ENCODE results near the gene SPRED1. TPM values are rescaled to one million over a fixed set of nuclear protein-coding genes. Genes with fewer than 3 reads are reported as not detected.

SPRED1 gene
- total and polyA plus RNA-seq, 10 of the 15 experiments (the other 5 are each of a cell fraction or from before 2014, with no cell fraction given) = 0.08 to 2.6 (median 0.22) TPM

DNA sequence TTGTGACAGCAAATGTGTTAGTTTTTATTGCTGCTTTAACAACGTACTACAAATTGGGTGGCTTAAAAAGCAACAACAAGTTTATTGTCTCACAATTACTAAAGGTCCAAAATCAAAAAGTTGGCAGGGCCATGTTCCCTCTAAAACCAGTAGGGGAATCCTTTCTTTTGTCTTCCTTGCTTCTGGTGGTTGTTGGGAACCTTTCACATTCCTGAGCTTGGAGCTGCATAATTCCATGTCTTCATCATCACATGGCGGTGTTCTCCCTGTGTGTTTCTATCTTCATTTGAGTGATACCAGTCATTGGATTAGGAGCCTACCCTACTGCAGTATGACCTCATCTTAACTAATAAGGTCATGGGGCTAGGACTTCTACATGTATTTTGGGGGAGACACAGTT, 7.4 kb downstream of the SPRED1 start:
- Histone ChIP-seq H3K9me3 (replicated peaks; ENCODE audit: control insufficient read depth, insufficient read depth, low read length) (no peaks in the 10 kb centered on the region), H3K9ac (ENCODE audit: control insufficient read depth, insufficient read depth, low read length) (no peak overlapping the region), H3K4me2 (ENCODE audit: control insufficient read depth, insufficient read depth) (no peak overlapping the region), H3K27ac (ENCODE audit: control insufficient read depth, insufficient read depth) (no peak overlapping the region), H3K79me2 (ENCODE audit: control insufficient read depth, insufficient read depth, low read length) (peaks cover 1% of the 10 kb centered on the region; the same call in 1 of the 2 replicates), H3K4me3 (no peak overlapping the region), H3K4me1 (ENCODE audit: control insufficient read depth, insufficient read depth, low read length) (no peaks in the 10 kb centered on the region), H4K20me1 (ENCODE audit: control insufficient read depth, insufficient read depth) (no peaks in the 10 kb centered on the region), H3K36me3 (ENCODE audit: control insufficient read depth in 2 of 2, insufficient read depth in 2 of 2, low read length in 1 of 2) (no peaks in the 10 kb centered on the region), H2AFZ (ENCODE audit: control insufficient read depth, low read depth, low read length) (no peak overlapping the region), H3K27me3 (replicated peaks in 1 of 2; ENCODE audit: control insufficient read depth in 2 of 2, insufficient read depth in 2 of 2, low read length in 1 of 2) (no peaks in the 10 kb centered on the region)
- intact Hi-C loops (cut with micrococcal nuclease; ENCODE audit: unreplicated experiment) = no loop called here
- BruUV-seq (replicated peaks) = no TSS peak
- no peak for TF ChIP-seq EZH2 (IDR thresholded peaks at IDR 0.05; ENCODE audit: borderline replicate concordance, control insufficient read depth, low read depth, low read length)
- TF ChIP-seq RBBP5 (conservative IDR thresholded peaks at IDR 0.05) = no peak
- CTCF ChIA-PET = interaction anchor here (0.6 to 1.9 kb wide), 3 partner anchors 20 to 1942 kb away, joined by 3 to 5 read pairs (median 3); no protein-coding TSS in a partner anchor
- RAD21 ChIA-PET (ENCODE audit: unreplicated experiment) = no interaction called here
- 69% methylated on average over 2 of the region's 2 CpGs for WGBS (ENCODE audit: insufficient coverage, insufficient replicate concordance, low lambda C conversion rate, missing lambda C conversion rate)
- SMC1A ChIA-PET (ENCODE audit: uncharacterized antibody, unreplicated experiment) = interaction anchor here (1.3 kb wide), 1 partner anchor 13 kb away, joined by 5 read pairs; no protein-coding TSS in a partner anchor
- DNase-seq (ENCODE audit: low read depth, low spot score) (no peak), ATAC-seq (no peak), FAIRE-seq (no peak)
- in situ Hi-C loops (cut with MboI) = no loop called here
- POLR2A ChIA-PET = interaction anchor here (1.3 kb wide), 1 partner anchor 15 kb away, joined by 4 read pairs; no protein-coding TSS in a partner anchor

DNA sequence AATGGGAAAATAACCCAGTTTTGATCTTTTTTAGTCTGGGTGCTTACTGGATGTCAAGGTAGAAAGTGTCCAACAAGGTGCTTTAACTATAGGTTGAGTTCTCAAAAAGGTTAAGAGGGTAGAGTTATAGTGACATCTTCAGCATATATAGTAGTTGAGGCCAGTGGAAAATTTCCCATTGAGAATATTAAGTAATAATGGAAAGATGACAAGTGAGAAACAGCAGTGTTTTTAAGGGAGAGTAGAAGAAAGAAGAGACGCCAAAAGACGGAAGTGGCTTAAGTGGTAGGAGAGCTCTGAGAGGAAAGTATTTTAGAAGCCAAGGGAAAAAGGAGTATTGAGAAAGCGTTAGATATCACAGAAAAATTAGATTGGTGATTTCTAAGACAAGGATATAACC, 10.6 kb downstream of the SPRED1 start:
- intact Hi-C loops (cut with micrococcal nuclease; ENCODE audit: unreplicated experiment) = no loop called here
- Histone ChIP-seq H3K9me3 (replicated peaks; ENCODE audit: control insufficient read depth, insufficient read depth, low read length) (no peaks in the 10 kb centered on the region), H3K4me3 (no peak overlapping the region), H3K27me3 (replicated peaks in 1 of 2; ENCODE audit: control insufficient read depth in 2 of 2, insufficient read depth in 2 of 2, low read length in 1 of 2) (no peaks in the 10 kb centered on the region), H3K4me2 (ENCODE audit: control insufficient read depth, insufficient read depth) (no peak overlapping the region), H4K20me1 (ENCODE audit: control insufficient read depth, insufficient read depth) (no peaks in the 10 kb centered on the region), H3K4me1 (ENCODE audit: control insufficient read depth, insufficient read depth, low read length) (no peaks in the 10 kb centered on the region), H3K79me2 (ENCODE audit: control insufficient read depth, insufficient read depth, low read length) (no peaks in the 10 kb centered on the region; the same call in 1 of the 2 replicates), H3K27ac (ENCODE audit: control insufficient read depth, insufficient read depth) (no peak overlapping the region), H2AFZ (ENCODE audit: control insufficient read depth, low read depth, low read length) (no peak overlapping the region), H3K9ac (ENCODE audit: control insufficient read depth, insufficient read depth, low read length) (no peak overlapping the region), H3K36me3 (ENCODE audit: control insufficient read depth in 2 of 2, insufficient read depth in 2 of 2, low read length in 1 of 2) (no peaks in the 10 kb centered on the region)
- no peak for ATAC-seq
- RAD21 ChIA-PET (ENCODE audit: unreplicated experiment) = no interaction called here
- SMC1A ChIA-PET (ENCODE audit: uncharacterized antibody, unreplicated experiment) = interaction anchor here (0.6 to 1.7 kb wide), 3 partner anchors 10 to 436 kb away, joined by 3 to 5 read pairs (median 3); no protein-coding TSS in a partner anchor
- CTCF ChIA-PET = interaction anchor here (1.2 to 1.8 kb wide), 2 partner anchors 12 to 261 kb away, joined by 3 to 5 read pairs; no protein-coding TSS in a partner anchor
- in situ Hi-C loops (cut with MboI) = no loop called here
- DNase-seq (ENCODE audit: low read depth, low spot score) = no peak
- no peak for FAIRE-seq
- 59% methylated on average over 3 of the region's 3 CpGs for WGBS (ENCODE audit: insufficient coverage, insufficient replicate concordance, low lambda C conversion rate, missing lambda C conversion rate)
- POLR2A ChIA-PET = no interaction called here
- no TSS peak for BruUV-seq (replicated peaks)
- TF ChIP-seq NR2C1 (IDR thresholded peaks at IDR 0.05) (no peak), STAT3 (IDR thresholded peaks at IDR 0.05; ENCODE audit: low read depth, low read length) (no peak), HCFC1 (IDR thresholded peaks at IDR 0.05; ENCODE audit: low read length) (no peak), PML (IDR thresholded peaks at IDR 0.05; ENCODE audit: low read length) (no peak), NR2C2 (IDR thresholded peaks at IDR 0.05; ENCODE audit: borderline replicate concordance, control insufficient read depth, insufficient read length, low read depth) (no peak), CHD1 (IDR thresholded peaks at IDR 0.05; ENCODE audit: low read depth, low read length) (no peak), CBFB (IDR thresholded peaks at IDR 0.05; ENCODE audit: low read depth) (no peak), POLR2AphosphoS5 (IDR thresholded peaks at IDR 0.05; ENCODE audit: low read length) (no peak), ZSCAN29 (IDR thresholded peaks at IDR 0.05) (no peak), BCL11A (IDR thresholded peaks at IDR 0.05; ENCODE audit: low read depth, low read length) (no peak), FOS (IDR thresholded peaks at IDR 0.05; ENCODE audit: borderline replicate concordance, extremely low read depth, insufficient read length) (no peak), ETV6 (conservative IDR thresholded peaks at IDR 0.05 in 1 of 2, IDR thresholded peaks at IDR 0.05 in 1 of 2; ENCODE audit: borderline replicate concordance in 1 of 2, low read depth in 1 of 2) (no peak), NFIC (IDR thresholded peaks at IDR 0.05; ENCODE audit: low read depth, low read length) (no peak), SMAD1 (IDR thresholded peaks at IDR 0.05; ENCODE audit: low read depth, partially characterized antibody) (no peak), ZNF217 (IDR thresholded peaks at IDR 0.05) (no peak), YBX1 (IDR thresholded peaks at IDR 0.05) (no peak), ZNF384 (IDR thresholded peaks at IDR 0.05; ENCODE audit: borderline replicate concordance, low read depth, low read length) (no peak)
